Naive B cell (primary cell): Measurements from ENCODE around the gene FCHSD2. TPM values are rescaled to one million over a fixed set of nuclear protein-coding genes. Genes with fewer than 3 reads are reported as not detected.
A peak's percentile ranks its signal among the peaks of the same experiment; 100 is the strongest.

ENCODE experiments used
- ATAC-seq, 2 donors: fragments of 150-1000 bp; cut with Tn5 transposase; 2 replicates each; pipeline ENCODE4 v1.10.0; 2021; ENCODE audit warnings: low read depth in 2 of 2, mild to moderate bottlenecking in 2 of 2, moderate library complexity in 2 of 2
- DNase-seq: peaks from one replicate; pipeline ENCODE4 v3.0.0; 2022
- H3K27ac Mint-ChIP-seq, 6 donors: one replicate each; pipeline ENCODE4 v1.8.0; 2020 to 2022; ENCODE audit warnings: mild to moderate bottlenecking in 6 of 6, mixed read lengths in 6 of 6, moderate library complexity in 5 of 6, inconsistent platforms in 2 of 6
- H3K27me3 Mint-ChIP-seq, 3 donors: one replicate each; pipeline ENCODE4 v1.8.0; 2021 to 2022; ENCODE audit warnings: mixed read lengths in 3 of 3, mild to moderate bottlenecking in 1 of 3
- H3K36me3 Mint-ChIP-seq, 2 donors: one replicate each; pipeline ENCODE4 v1.8.0; 2020 to 2022; ENCODE audit warnings: mixed read lengths in 2 of 2, inconsistent platforms in 1 of 2, mild to moderate bottlenecking in 1 of 2
- H3K4me1 Mint-ChIP-seq, 3 donors: one replicate each; pipeline ENCODE4 v1.8.0; 2020 to 2022; ENCODE audit warnings: mixed read lengths in 3 of 3, inconsistent platforms in 1 of 3, mild to moderate bottlenecking in 1 of 3, moderate library complexity in 1 of 3
- H3K4me3 Mint-ChIP-seq, 8 donors: one replicate each; pipeline ENCODE4 v1.8.0; 2020 to 2022; ENCODE audit warnings: mild to moderate bottlenecking in 8 of 8, mixed read lengths in 8 of 8, moderate library complexity in 8 of 8, inconsistent platforms in 2 of 8
- H3K9me3 Mint-ChIP-seq, 7 donors: one replicate each; pipeline ENCODE4 v1.8.0; 2020 to 2022; ENCODE audit warnings: mixed read lengths in 7 of 7, mild to moderate bottlenecking in 5 of 7, inconsistent platforms in 2 of 7, moderate library complexity in 1 of 7
- polyA plus RNA-seq, 6 donors: library from polyadenylated mRNA; unstranded; fragments of 300-500 nt; fragmentation: Illumina TruSeq; gene quantifications; one replicate each; pipeline ENCODE4 v1.2.3, GENCODE V29; 2021; ENCODE audit warnings: low read depth in 6 of 6

FCHSD2 gene
- polyA plus RNA-seq, 6 donors from 2014 or later: 43.0 to 134 (median 104) TPM

- no peak for ATAC-seq
- peak overlapping the region; percentile 39 to 92 (median 72) for H3K27ac Mint-ChIP-seq
- peaks cover 28 to 52% of the 10 kb centered on the region in 2 donors for H3K36me3 Mint-ChIP-seq
- no peaks in the 10 kb centered on the region for H3K27me3 Mint-ChIP-seq
- peaks cover 0 to 5% (median 2%) of the 10 kb centered on the region in 7 donors for H3K9me3 Mint-ChIP-seq
- H3K4me3 Mint-ChIP-seq: peak overlapping the region in 6 of 8 donors; percentile 2 to 81 (median 42)
- H3K4me1 Mint-ChIP-seq: peaks cover 55 to 81% (median 78%) of the 10 kb centered on the region in 3 donors
- no peak for DNase-seq
These were observed 25.0 kb downstream of the FCHSD2 start for GRCh38 chr11:73117071-73117470.

- Mint-ChIP-seq H3K4me3 (peak overlapping the region in 6 of 8 donors; percentile 2 to 81 (median 42)), H3K27me3 (no peaks in the 10 kb centered on the region), H3K4me1 (peaks cover 55 to 80% (median 78%) of the 10 kb centered on the region in 3 donors), H3K36me3 (peaks cover 31 to 54% of the 10 kb centered on the region in 2 donors), H3K9me3 (peaks cover 0 to 7% (median 4%) of the 10 kb centered on the region in 7 donors), H3K27ac (peak overlapping the region; percentile 39 to 92 (median 72))
- peak in 1 of 2 donors; percentile 30 for ATAC-seq
- no peak for DNase-seq
These were observed 25.5 kb downstream of the FCHSD2 start for GRCh38 chr11:73116636-73117035.

GRCh38 chr11:73114835-73115220 lies 27.3 kb downstream of the FCHSD2 start:
- no peak overlapping the region for H3K4me3 Mint-ChIP-seq
- no peak for ATAC-seq
- H3K4me1 Mint-ChIP-seq: peaks cover 63 to 85% (median 81%) of the 10 kb centered on the region in 3 donors
- peaks cover 42 to 60% of the 10 kb centered on the region in 2 donors for H3K36me3 Mint-ChIP-seq
- H3K27me3 Mint-ChIP-seq: no peaks in the 10 kb centered on the region
- no peak for DNase-seq
- H3K27ac Mint-ChIP-seq: peak overlapping the region; percentile 56 to 88 (median 78)
- H3K9me3 Mint-ChIP-seq: peaks cover 4 to 25% (median 13%) of the 10 kb centered on the region in 7 donors

GRCh38 chr11:73114110-73114834 lies 27.8 kb downstream of the FCHSD2 start:
- peaks cover 65 to 85% (median 76%) of the 10 kb centered on the region in 3 donors for H3K4me1 Mint-ChIP-seq
- peak overlapping the region in 4 of 8 donors; percentile 22 to 67 (median 34) for H3K4me3 Mint-ChIP-seq
- H3K27me3 Mint-ChIP-seq: no peaks in the 10 kb centered on the region
- no peak for ATAC-seq
- H3K27ac Mint-ChIP-seq: peak overlapping the region; percentile 57 to 94 (median 80)
- peaks cover 8 to 30% (median 14%) of the 10 kb centered on the region in 7 donors for H3K9me3 Mint-ChIP-seq
- DNase-seq: no peak
- peaks cover 48 to 57% of the 10 kb centered on the region in 2 donors for H3K36me3 Mint-ChIP-seq

- Mint-ChIP-seq H3K9me3 (peaks cover 8 to 36% (median 14%) of the 10 kb centered on the region in 7 donors), H3K4me1 (peaks cover 62 to 80% (median 75%) of the 10 kb centered on the region in 3 donors), H3K4me3 (peak overlapping the region in 2 of 8 donors; percentile 50 to 67), H3K36me3 (peaks cover 49 to 55% of the 10 kb centered on the region in 2 donors), H3K27me3 (no peaks in the 10 kb centered on the region), H3K27ac (peak overlapping the region in 4 of 6 donors; percentile 63 to 87 (median 80))
- DNase-seq (no peak), ATAC-seq (no peak)
These were observed 28.7 kb downstream of the FCHSD2 start for GRCh38 chr11:73113426-73113825.

- peaks cover 45 to 48% of the 10 kb centered on the region in 2 donors for H3K36me3 Mint-ChIP-seq
- peaks cover 52 to 79% (median 76%) of the 10 kb centered on the region in 3 donors for H3K4me1 Mint-ChIP-seq
- H3K27me3 Mint-ChIP-seq: no peaks in the 10 kb centered on the region
- peak overlapping the region in 2 of 8 donors; percentile 9 to 50 for H3K4me3 Mint-ChIP-seq
- DNase-seq: no peak
- H3K9me3 Mint-ChIP-seq: peaks cover 14 to 49% (median 21%) of the 10 kb centered on the region in 7 donors
- ATAC-seq: no peak
- H3K27ac Mint-ChIP-seq: peak overlapping the region; percentile 2 to 94 (median 52)
These were observed 34.5 kb downstream of the FCHSD2 start for GRCh38 chr11:73107597-73107996.

- Mint-ChIP-seq H3K27me3 (no peaks in the 10 kb centered on the region), H3K4me1 (peaks cover 51 to 80% (median 74%) of the 10 kb centered on the region in 3 donors), H3K27ac (peak overlapping the region in 4 of 6 donors; percentile 12 to 88 (median 54)), H3K4me3 (peak overlapping the region in 1 of 8 donors; percentile 29), H3K36me3 (peaks cover 34 to 49% of the 10 kb centered on the region in 2 donors), H3K9me3 (peaks cover 10 to 40% (median 17%) of the 10 kb centered on the region in 7 donors)
- ATAC-seq (peak; percentile 72 to 83), DNase-seq (peak; percentile 12)
These were observed 35.8 kb downstream of the FCHSD2 start for GRCh38 chr11:73106347-73106746.

GRCh38 chr11:73100578-73100977 lies 41.5 kb downstream of the FCHSD2 start:
- peaks cover 65 to 92% (median 90%) of the 10 kb centered on the region in 3 donors for H3K4me1 Mint-ChIP-seq
- H3K4me3 Mint-ChIP-seq: peak overlapping the region in 2 of 8 donors; percentile 29 to 51
- H3K27me3 Mint-ChIP-seq: no peaks in the 10 kb centered on the region
- peak overlapping the region in 4 of 6 donors; percentile 49 to 87 (median 76) for H3K27ac Mint-ChIP-seq
- DNase-seq (no peak), ATAC-seq (no peak)
- peaks cover 30 to 56% of the 10 kb centered on the region in 2 donors for H3K36me3 Mint-ChIP-seq
- peaks cover 0 to 7% (median 4%) of the 10 kb centered on the region in 7 donors for H3K9me3 Mint-ChIP-seq

- ATAC-seq (peak; percentile 16 to 25), DNase-seq (no peak)
- Mint-ChIP-seq H3K4me1 (peaks cover 64 to 91% (median 89%) of the 10 kb centered on the region in 3 donors), H3K36me3 (peaks cover 30 to 51% of the 10 kb centered on the region in 2 donors), H3K27ac (peak overlapping the region; percentile 83 to 95 (median 92)), H3K9me3 (peaks cover 0 to 6% (median 4%) of the 10 kb centered on the region in 7 donors), H3K27me3 (no peaks in the 10 kb centered on the region), H3K4me3 (peak overlapping the region in 6 of 8 donors; percentile 7 to 77 (median 57))
These were observed 42.4 kb downstream of the FCHSD2 start for GRCh38 chr11:73099512-73100266.

- H3K9me3 Mint-ChIP-seq: peaks cover 0 to 4% (median 2%) of the 10 kb centered on the region in 7 donors
- H3K27ac Mint-ChIP-seq: peak overlapping the region; percentile 80 to 93 (median 88)
- ATAC-seq (no peak), DNase-seq (no peak)
- peaks cover 35 to 40% of the 10 kb centered on the region in 2 donors for H3K36me3 Mint-ChIP-seq
- H3K4me3 Mint-ChIP-seq: peak overlapping the region in 7 of 8 donors; percentile 0 to 81 (median 57)
- no peaks in the 10 kb centered on the region for H3K27me3 Mint-ChIP-seq
- peaks cover 55 to 86% (median 85%) of the 10 kb centered on the region in 3 donors for H3K4me1 Mint-ChIP-seq
These were observed 46.5 kb downstream of the FCHSD2 start for GRCh38 chr11:73095613-73096012.

GRCh38 chr11:73091521-73092305 lies 50.4 kb downstream of the FCHSD2 start:
- Mint-ChIP-seq H3K36me3 (peaks cover 15 to 29% of the 10 kb centered on the region in 2 donors), H3K4me1 (peaks cover 41 to 76% (median 76%) of the 10 kb centered on the region in 3 donors), H3K9me3 (peaks cover 0 to 3% (median 0%) of the 10 kb centered on the region in 7 donors), H3K27ac (peak overlapping the region in 5 of 6 donors; percentile 49 to 90 (median 63)), H3K27me3 (no peaks in the 10 kb centered on the region), H3K4me3 (peak overlapping the region in 1 of 8 donors; percentile 56)
- DNase-seq (no peak), ATAC-seq (no peak)

- Mint-ChIP-seq H3K36me3 (peaks cover 18 to 41% of the 10 kb centered on the region in 2 donors), H3K4me3 (peak overlapping the region in 7 of 8 donors; percentile 38 to 83 (median 77)), H3K27me3 (no peaks in the 10 kb centered on the region), H3K27ac (peak overlapping the region; percentile 16 to 95 (median 68)), H3K9me3 (peaks cover 0 to 3% (median 0%) of the 10 kb centered on the region in 7 donors), H3K4me1 (peaks cover 38 to 80% (median 79%) of the 10 kb centered on the region in 3 donors)
- ATAC-seq (peak; percentile 80 to 85), DNase-seq (peak; percentile 6)
These were observed 54.4 kb downstream of the FCHSD2 start for GRCh38 chr11:73087730-73088129.
